ENCODE results near the gene CDON. TPM values are rescaled to one million over a fixed set of nuclear protein-coding genes. Genes with fewer than 3 reads are reported as not detected.

Gene CDON
- total RNA-seq, 2 donors from 2014 or later = 2.0 TPM

DNA sequence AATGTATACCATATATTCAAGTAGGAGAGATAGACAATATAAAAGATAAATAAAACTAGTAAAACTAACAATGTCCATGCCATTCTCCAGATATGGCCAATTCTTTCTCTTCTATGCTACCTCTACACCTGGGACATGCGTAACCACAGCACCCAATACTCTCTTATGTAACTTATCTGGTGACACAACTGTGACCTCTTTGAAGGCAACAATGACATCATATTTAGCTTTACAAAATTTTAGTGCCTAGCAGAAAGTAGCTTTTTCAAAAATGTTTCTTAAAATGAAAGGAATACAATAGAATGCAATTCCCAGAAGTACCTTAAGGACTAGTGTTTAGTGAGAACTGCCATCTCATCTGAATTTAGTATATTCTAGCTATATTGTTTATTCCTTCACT, 36.8 kb downstream of the CDON start:
- DNase-seq (no peak), ATAC-seq (no peak)
- H3K9me3 ChIP-seq (ENCODE audit: control insufficient read depth, low read length, poor library complexity, severe bottlenecking) = no peaks in the 10 kb centered on the region
- Mint-ChIP-seq H3K27ac (no peak overlapping the region), H3K27me3 (peaks cover 7% of the 10 kb centered on the region), H3K36me3 (ENCODE audit: low read depth) (no peaks in the 10 kb centered on the region), H3K4me3 (no peak overlapping the region), H3K4me1 (no peaks in the 10 kb centered on the region)

DNA sequence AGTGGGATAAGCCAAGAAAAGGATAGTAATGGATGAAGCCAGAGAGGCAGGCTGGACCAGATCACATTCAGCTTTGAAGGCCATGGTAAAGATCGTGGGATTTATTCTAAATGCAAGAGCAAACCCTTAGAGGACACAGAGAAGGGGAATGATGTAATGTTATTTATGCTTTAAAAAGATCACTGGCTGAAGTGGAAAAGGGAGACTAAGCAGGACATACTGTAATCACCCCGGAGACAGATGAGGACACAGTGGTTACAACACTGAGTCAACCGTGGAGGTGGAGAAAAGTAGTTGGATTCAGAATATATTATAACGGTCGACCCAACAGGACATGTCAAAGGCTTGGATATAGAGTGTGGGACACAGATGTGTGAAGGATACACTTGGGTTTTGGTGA, 38.5 kb downstream of the CDON start:
- no peaks in the 10 kb centered on the region for H3K4me1 Mint-ChIP-seq
- H3K27ac Mint-ChIP-seq = no peak overlapping the region
- no peaks in the 10 kb centered on the region for H3K36me3 Mint-ChIP-seq (ENCODE audit: low read depth)
- DNase-seq (no peak), ATAC-seq (no peak)
- H3K27me3 Mint-ChIP-seq = no peaks in the 10 kb centered on the region
- no peaks in the 10 kb centered on the region for H3K9me3 ChIP-seq (ENCODE audit: control insufficient read depth, low read length, poor library complexity, severe bottlenecking)
- no peak overlapping the region for H3K4me3 Mint-ChIP-seq

DNA sequence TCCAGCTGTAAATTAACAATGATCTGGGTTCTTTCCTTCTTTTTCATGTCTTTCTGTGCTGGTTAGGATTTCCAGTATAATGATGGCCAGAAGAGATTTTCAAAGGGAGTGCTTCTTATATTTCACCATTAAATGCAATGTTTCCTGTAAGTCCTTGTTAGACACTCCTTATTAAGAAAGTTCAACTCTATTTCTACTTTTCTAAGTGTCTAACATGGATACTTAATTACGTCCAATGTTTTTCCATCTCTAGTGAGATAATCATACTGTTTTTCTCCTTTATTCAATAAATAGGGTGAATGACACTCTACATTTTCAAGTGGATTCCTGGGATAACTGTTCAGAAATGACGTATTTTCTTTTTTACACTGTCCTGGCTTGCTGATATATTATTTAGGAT, 49.8 kb downstream of the CDON start:
- H3K36me3 Mint-ChIP-seq (ENCODE audit: low read depth) = no peaks in the 10 kb centered on the region
- H3K27ac Mint-ChIP-seq = no peak overlapping the region
- ATAC-seq = no peak
- H3K4me1 Mint-ChIP-seq = no peaks in the 10 kb centered on the region
- no peak for DNase-seq
- H3K27me3 Mint-ChIP-seq = no peaks in the 10 kb centered on the region
- no peaks in the 10 kb centered on the region for H3K9me3 ChIP-seq (ENCODE audit: control insufficient read depth, low read length, poor library complexity, severe bottlenecking)
- H3K4me3 Mint-ChIP-seq = no peak overlapping the region

DNA sequence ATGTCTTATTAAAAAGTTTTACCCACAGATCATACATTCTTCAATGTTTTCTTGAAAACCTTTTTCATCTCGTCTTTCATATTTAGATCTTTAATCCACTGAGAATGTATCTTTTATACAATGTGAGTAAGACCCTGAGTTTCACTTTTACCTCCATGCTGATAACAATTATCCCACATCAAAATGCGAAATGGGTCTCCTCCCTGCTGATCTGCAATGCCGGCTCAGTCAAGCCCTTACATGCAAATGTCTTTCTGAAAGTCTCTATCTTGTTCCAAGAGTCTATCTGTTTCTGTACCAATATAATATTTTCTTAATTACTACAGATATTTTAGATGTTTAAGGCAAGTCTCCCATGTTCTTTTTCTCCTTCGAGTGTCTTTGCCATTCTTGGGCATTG, 50.9 kb downstream of the CDON start:
- no peaks in the 10 kb centered on the region for H3K9me3 ChIP-seq (ENCODE audit: control insufficient read depth, low read length, poor library complexity, severe bottlenecking)
- Mint-ChIP-seq H3K36me3 (ENCODE audit: low read depth) (no peaks in the 10 kb centered on the region), H3K27me3 (no peaks in the 10 kb centered on the region), H3K27ac (no peak overlapping the region), H3K4me3 (no peak overlapping the region), H3K4me1 (no peaks in the 10 kb centered on the region)
- no peak for ATAC-seq
- DNase-seq = no peak

DNA sequence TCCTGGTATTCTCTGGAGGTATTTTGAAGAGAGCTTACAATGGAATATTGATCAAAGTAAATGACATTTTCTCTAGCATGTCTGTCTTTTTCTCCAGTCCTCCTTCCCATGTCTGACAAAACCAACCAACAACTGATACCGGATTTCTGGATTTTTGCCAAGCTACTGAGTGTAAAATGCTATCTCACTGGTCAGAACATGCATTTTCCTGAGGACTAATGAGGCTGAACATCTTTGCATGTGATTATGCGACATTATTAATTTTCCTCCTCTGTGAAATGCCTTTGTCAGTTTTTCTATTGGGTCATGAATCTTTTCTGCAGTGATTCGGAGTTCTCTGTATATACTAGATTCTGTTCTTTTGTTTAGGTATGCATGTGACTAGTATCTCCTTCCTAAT, 51.4 kb downstream of the CDON start:
- H3K9me3 ChIP-seq (ENCODE audit: control insufficient read depth, low read length, poor library complexity, severe bottlenecking) = no peaks in the 10 kb centered on the region
- no peak for DNase-seq
- no peak overlapping the region for H3K4me3 Mint-ChIP-seq
- no peaks in the 10 kb centered on the region for H3K4me1 Mint-ChIP-seq
- ATAC-seq = no peak
- no peaks in the 10 kb centered on the region for H3K36me3 Mint-ChIP-seq (ENCODE audit: low read depth)
- H3K27ac Mint-ChIP-seq = no peak overlapping the region
- no peaks in the 10 kb centered on the region for H3K27me3 Mint-ChIP-seq

DNA sequence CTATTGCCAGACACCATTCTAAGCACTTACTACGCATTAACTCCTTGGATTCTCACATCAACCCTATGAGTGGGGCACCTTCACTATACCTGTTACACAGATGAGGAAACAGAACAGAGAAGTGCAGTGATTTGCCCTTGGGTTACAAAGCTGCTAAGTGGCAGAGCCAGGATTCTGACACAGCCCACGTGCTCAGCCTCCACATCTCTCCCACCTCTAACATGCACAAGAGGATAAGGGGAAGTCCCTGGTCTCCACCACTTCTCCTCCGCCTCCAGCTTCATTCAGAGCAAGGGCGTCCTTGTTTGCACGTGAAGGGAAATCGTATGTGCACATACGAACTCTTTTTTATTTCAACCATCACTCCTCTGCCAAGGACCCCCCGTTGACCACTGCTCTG, 53.7 kb downstream of the CDON start:
- Mint-ChIP-seq H3K4me1 (no peaks in the 10 kb centered on the region), H3K27ac (no peak overlapping the region), H3K4me3 (no peak overlapping the region), H3K27me3 (no peaks in the 10 kb centered on the region), H3K36me3 (ENCODE audit: low read depth) (no peaks in the 10 kb centered on the region)
- no peaks in the 10 kb centered on the region for H3K9me3 ChIP-seq (ENCODE audit: control insufficient read depth, low read length, poor library complexity, severe bottlenecking)
- ATAC-seq (no peak), DNase-seq (no peak)

DNA sequence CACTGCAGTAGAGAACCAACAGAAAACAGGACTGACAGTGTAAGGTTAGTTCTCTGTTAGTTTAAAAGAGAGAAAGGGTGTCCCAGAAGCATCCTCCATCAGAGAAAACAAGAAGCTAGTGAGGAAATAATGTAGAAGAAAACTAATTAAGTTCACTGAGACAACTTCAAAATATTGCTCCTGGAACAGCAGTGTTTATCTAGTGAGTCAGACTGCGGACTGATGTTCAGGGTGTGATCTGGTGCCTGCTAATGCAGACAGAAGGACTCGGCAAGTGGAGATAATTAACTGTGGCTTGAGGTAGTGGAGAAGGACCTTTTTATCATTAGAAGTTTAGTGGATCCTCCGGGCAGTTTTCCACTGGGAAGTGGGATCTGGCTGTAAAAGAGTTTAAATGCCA, 55.4 kb downstream of the CDON start:
- H3K9me3 ChIP-seq (ENCODE audit: control insufficient read depth, low read length, poor library complexity, severe bottlenecking) = no peaks in the 10 kb centered on the region
- H3K27me3 Mint-ChIP-seq = no peaks in the 10 kb centered on the region
- no peak overlapping the region for H3K4me3 Mint-ChIP-seq
- no peak for DNase-seq
- H3K4me1 Mint-ChIP-seq = peaks cover 7% of the 10 kb centered on the region
- H3K27ac Mint-ChIP-seq = no peak overlapping the region
- peaks cover 2% of the 10 kb centered on the region for H3K36me3 Mint-ChIP-seq (ENCODE audit: low read depth)
- ATAC-seq = no peak

DNA sequence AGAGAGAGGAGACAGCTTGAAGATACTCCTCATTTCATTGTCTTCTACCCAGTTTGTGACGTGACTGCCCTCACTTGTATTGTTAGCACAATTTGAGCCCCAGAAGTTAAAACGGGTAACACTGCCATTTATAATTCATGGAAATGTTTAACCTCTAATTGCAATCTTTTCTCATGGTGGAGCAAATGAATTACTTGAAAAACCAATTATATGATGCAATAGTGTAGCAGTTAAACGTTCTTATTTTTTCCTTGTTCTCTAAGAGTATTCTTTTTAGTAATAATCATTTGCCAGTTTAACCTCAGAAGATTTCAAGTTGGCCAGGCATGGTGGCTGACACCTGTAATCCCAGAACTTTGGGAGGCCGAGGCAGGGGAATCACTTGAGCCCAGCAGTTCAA, 56.6 kb downstream of the CDON start:
- Mint-ChIP-seq H3K27me3 (no peaks in the 10 kb centered on the region), H3K36me3 (ENCODE audit: low read depth) (peaks cover 2% of the 10 kb centered on the region), H3K27ac (no peak overlapping the region), H3K4me1 (peaks cover 8% of the 10 kb centered on the region), H3K4me3 (no peak overlapping the region)
- ATAC-seq (no peak), DNase-seq (no peak)
- H3K9me3 ChIP-seq (ENCODE audit: control insufficient read depth, low read length, poor library complexity, severe bottlenecking) = no peaks in the 10 kb centered on the region

DNA sequence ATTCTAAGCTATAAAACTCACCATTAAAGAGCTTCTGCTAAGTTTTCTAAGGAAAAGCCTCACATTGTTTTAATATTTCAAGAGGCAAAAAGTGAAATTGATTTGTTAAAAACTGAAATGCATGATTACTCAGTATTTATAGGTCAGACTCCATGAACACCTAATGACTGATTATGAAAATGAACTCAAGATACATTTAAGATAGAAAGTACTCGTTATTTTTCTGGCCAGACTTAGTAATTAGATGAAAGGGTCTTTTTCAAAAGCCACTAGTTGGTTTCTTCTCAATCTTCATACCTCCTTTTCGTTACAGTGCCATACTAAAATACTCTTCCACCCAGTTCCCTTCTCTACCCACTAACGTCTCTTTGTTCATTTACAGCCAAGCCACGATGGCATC, 60.5 kb downstream of the CDON start:
- Mint-ChIP-seq H3K4me1 (peaks cover 8% of the 10 kb centered on the region), H3K27ac (no peak overlapping the region), H3K4me3 (no peak overlapping the region), H3K36me3 (ENCODE audit: low read depth) (peaks cover 7% of the 10 kb centered on the region), H3K27me3 (no peaks in the 10 kb centered on the region)
- DNase-seq (no peak), ATAC-seq (no peak)
- no peaks in the 10 kb centered on the region for H3K9me3 ChIP-seq (ENCODE audit: control insufficient read depth, low read length, poor library complexity, severe bottlenecking)

DNA sequence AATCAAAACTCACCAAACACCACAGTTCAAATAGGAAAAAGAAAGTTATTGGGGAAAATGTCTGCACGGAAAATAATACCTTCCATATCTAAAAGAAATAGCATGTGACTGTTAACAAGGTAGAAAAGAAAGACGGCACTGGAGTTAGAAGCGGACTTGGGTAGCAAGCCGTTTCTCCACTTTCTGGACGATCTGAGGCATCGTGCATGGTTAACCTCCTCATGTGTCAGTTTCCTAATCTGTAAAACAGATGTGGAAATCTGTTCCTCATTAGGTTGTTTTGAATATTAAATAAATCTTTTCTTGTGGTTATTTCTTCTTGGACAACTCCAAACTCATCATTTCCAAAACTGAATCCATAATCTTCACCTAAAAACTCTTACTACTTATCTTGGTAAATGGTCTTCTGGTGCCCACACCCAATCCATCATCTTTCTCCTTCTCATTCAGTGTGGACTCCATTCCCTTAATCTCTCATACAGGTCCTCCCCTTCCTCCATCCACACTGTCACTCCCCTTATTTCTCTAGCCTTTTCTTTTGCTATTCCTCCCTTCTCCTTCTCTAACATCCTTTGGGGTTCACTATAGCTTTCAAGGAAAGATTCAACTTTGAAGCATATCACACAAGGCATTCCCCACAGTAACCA, 63.3 kb downstream of the CDON start:
- peaks cover 2% of the 10 kb centered on the region for H3K9me3 ChIP-seq (ENCODE audit: control insufficient read depth, low read length, poor library complexity, severe bottlenecking)
- no peak overlapping the region for H3K27ac Mint-ChIP-seq
- ATAC-seq (no peak), DNase-seq (no peak)
- no peaks in the 10 kb centered on the region for H3K27me3 Mint-ChIP-seq
- H3K4me1 Mint-ChIP-seq = peaks cover 8% of the 10 kb centered on the region
- H3K36me3 Mint-ChIP-seq (ENCODE audit: low read depth) = peaks cover 7% of the 10 kb centered on the region
- no peak overlapping the region for H3K4me3 Mint-ChIP-seq

DNA sequence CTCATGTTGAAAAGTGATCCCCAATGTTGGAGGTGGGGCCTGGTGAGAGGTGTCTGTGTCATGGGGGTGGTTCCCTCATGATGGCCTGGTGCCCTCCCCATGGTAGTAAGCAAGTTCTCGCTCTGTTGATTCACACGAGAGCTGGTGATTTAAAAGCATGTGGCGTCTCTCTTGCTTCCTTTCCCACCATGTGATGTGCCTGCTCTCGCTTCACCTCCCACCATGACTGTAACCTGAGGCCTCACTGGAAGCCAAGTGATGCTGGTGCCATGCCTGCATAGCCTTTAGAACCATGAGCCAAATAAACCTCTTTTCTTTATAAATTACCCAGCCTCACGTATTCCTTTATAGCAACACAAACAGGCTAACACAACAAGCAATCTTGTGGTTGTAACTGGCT, 64.4 kb downstream of the CDON start:
- ATAC-seq (no peak), DNase-seq (no peak)
- Mint-ChIP-seq H3K27me3 (no peaks in the 10 kb centered on the region), H3K4me3 (no peak overlapping the region), H3K36me3 (ENCODE audit: low read depth) (peaks cover 7% of the 10 kb centered on the region), H3K4me1 (peaks cover 8% of the 10 kb centered on the region), H3K27ac (no peak overlapping the region)
- H3K9me3 ChIP-seq (ENCODE audit: control insufficient read depth, low read length, poor library complexity, severe bottlenecking) = peaks cover 2% of the 10 kb centered on the region

DNA sequence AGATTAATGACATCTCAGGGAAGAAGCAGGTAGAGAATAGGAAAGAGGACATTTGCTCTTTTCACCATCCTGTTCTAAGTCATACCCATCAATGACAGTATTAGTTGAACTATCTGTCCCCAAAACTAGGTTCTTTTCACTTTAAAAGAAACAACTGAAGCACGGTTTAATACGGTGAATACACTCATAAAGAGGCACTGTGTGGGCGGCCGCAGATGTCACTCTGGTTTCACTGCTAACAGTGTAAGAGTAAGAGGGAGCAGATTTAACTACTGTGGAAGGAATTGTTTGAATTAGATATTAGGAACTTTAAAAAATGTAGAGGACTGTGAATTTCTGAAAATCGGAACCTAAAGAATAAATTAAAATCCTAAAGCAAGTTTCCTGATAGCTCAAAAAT, 67.4 kb downstream of the CDON start:
- no peak overlapping the region for H3K4me3 Mint-ChIP-seq
- DNase-seq (no peak), ATAC-seq (no peak)
- H3K27ac Mint-ChIP-seq = no peak overlapping the region
- H3K36me3 Mint-ChIP-seq (ENCODE audit: low read depth) = peaks cover 5% of the 10 kb centered on the region
- no peaks in the 10 kb centered on the region for H3K4me1 Mint-ChIP-seq
- no peaks in the 10 kb centered on the region for H3K27me3 Mint-ChIP-seq
- peaks cover 2% of the 10 kb centered on the region for H3K9me3 ChIP-seq (ENCODE audit: control insufficient read depth, low read length, poor library complexity, severe bottlenecking)

DNA sequence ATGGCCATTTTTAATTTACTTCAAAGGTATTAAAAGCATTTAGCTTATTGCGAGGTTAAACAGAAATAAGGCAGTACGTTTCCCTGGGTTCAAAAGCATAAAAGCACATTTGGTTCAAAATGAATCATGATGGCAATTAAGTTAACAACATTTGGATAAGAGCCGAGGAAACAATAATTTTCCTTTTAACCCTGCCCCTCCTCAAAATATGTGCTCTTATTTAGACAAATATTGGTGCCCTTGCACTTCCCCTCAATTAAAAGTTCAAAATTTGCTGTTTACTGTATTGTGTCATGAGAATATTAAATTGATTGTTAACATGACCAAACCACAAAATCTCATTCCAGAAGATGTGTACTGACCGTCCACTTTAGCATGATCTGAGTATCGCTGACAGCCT, 68.2 kb downstream of the CDON start:
- Mint-ChIP-seq H3K27ac (no peak overlapping the region), H3K4me3 (no peak overlapping the region), H3K36me3 (ENCODE audit: low read depth) (peaks cover 3% of the 10 kb centered on the region), H3K4me1 (no peaks in the 10 kb centered on the region), H3K27me3 (no peaks in the 10 kb centered on the region)
- no peak for DNase-seq
- no peak for ATAC-seq
- H3K9me3 ChIP-seq (ENCODE audit: control insufficient read depth, low read length, poor library complexity, severe bottlenecking) = peaks cover 2% of the 10 kb centered on the region

DNA sequence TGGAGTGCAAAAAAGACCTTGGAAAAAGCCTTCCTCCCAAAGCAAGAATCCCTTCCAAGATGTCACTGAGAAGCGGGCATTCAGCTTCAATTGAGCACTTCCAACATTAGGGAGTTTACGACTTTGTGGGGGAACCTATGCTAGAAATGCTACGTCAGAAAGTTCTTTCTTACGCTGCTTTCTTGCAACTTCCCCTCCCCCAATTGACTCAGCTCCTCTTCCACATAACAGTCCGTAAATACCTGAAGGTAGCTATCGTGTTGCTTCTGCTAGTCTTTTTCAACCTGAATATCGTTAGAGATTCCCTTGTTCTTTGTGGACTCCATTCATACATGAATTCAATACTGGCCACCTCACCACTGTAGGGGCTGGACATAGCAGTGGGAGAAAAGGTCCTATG, 69.8 kb downstream of the CDON start:
- ATAC-seq = no peak
- no peaks in the 10 kb centered on the region for H3K4me1 Mint-ChIP-seq
- no peak overlapping the region for H3K27ac Mint-ChIP-seq
- no peak overlapping the region for H3K4me3 Mint-ChIP-seq
- no peaks in the 10 kb centered on the region for H3K27me3 Mint-ChIP-seq
- H3K9me3 ChIP-seq (ENCODE audit: control insufficient read depth, low read length, poor library complexity, severe bottlenecking) = peaks cover 2% of the 10 kb centered on the region
- peaks cover 2% of the 10 kb centered on the region for H3K36me3 Mint-ChIP-seq (ENCODE audit: low read depth)
- no peak for DNase-seq

Data from T-helper 17 cell (primary cell).